Measurements from ENCODE around the gene PAIP1. TPM values are rescaled to one million over a fixed set of nuclear protein-coding genes. Genes with fewer than 3 reads are reported as not detected.
"Not testable (repeated sequence)": the region's sequence is repeated elsewhere in the genome, so short reads cannot be mapped to it uniquely, and the experiment has no call there.

The PAIP1 gene
- 10 to 100 TPM; 28.4 to 30.3 (median 29.4) TPM for polyA plus RNA-seq

- Mint-ChIP-seq H3K36me3 (no peaks in the 10 kb centered on the region), H3K27me3 (ENCODE audit: low read depth in 3 of 3) (peaks cover 6 to 11% (median 9%) of the 10 kb centered on the region in 3 donors)
Measured at GRCh38 chr5:43556857-43557542, at the start of gene PAIP1. Gene PAIP1 (minus strand): TSS chr5:43557077. CDS start chr5:43556846, 231 bp downstream.

GRCh38 chr5:43606351-43606750, 49.5 kb upstream of the PAIP1 start:
- Mint-ChIP-seq H3K4me1 (peaks cover 58 to 85% of the 10 kb centered on the region in 2 donors), H3K27me3 (ENCODE audit: low read depth in 3 of 3) (peaks cover 1 to 16% (median 4%) of the 10 kb centered on the region in 3 donors), H3K4me3 (no peak overlapping the region), H3K9me3 (no peaks in the 10 kb centered on the region), H3K36me3 (peaks cover 0 to 16% (median 0%) of the 10 kb centered on the region in 3 donors), H3K27ac (peak overlapping the region in 2 of 6 donors; percentile 56 to 78)
- no peak for DNase-seq

More at GRCh38 chr5:43556857-43557542, at the start of gene PAIP1:
- Mint-ChIP-seq H3K27ac (peak within 1 kb of the TSS; percentile 97 to 99 (median 98)), H3K4me1 (peaks cover 8 to 19% of the 10 kb centered on the region in 2 donors), H3K9me3 (no peaks in the 10 kb centered on the region), H3K4me3 (peak within 1 kb of the TSS; percentile 90 to 99 (median 93))
- DNase-seq = peak; percentile 89 to 91 (median 90)

- H3K27ac Mint-ChIP-seq = peak overlapping the region; percentile 76 to 97 (median 92)
- peak overlapping the region; percentile 88 to 96 (median 93) for H3K4me3 Mint-ChIP-seq
- H3K4me1 Mint-ChIP-seq = peaks cover 53 to 72% of the 10 kb centered on the region in 2 donors
- no peak for DNase-seq
- H3K36me3 Mint-ChIP-seq = peaks cover 0 to 8% (median 0%) of the 10 kb centered on the region in 3 donors
- peaks cover 1 to 16% (median 4%) of the 10 kb centered on the region in 3 donors for H3K27me3 Mint-ChIP-seq (ENCODE audit: low read depth in 3 of 3)
- H3K9me3 Mint-ChIP-seq = no peaks in the 10 kb centered on the region
Measured at GRCh38 chr5:43604699-43605098, 47.8 kb upstream of the PAIP1 start.

GRCh38 chr5:43603344-43604217, 46.7 kb upstream of the PAIP1 start:
- Mint-ChIP-seq H3K27ac (peak overlapping the region; percentile 76 to 97 (median 92)), H3K27me3 (ENCODE audit: low read depth in 3 of 3) (peaks cover 1 to 16% (median 4%) of the 10 kb centered on the region in 3 donors), H3K36me3 (peaks cover 0 to 5% (median 0%) of the 10 kb centered on the region in 3 donors), H3K9me3 (no peaks in the 10 kb centered on the region), H3K4me1 (peaks cover 48 to 61% of the 10 kb centered on the region in 2 donors), H3K4me3 (peak overlapping the region; percentile 88 to 96 (median 93))
- DNase-seq = peak; percentile 74 to 82 (median 75)

GRCh38 chr5:43602461-43603343, 45.8 kb upstream of the PAIP1 start, which contains the start of gene NNT:
Gene NNT (plus strand): TSS chr5:43603180. CDS start chr5:43609196, 6,016 bp downstream.
- Mint-ChIP-seq H3K4me1 (peaks cover 43 to 56% of the 10 kb centered on the region in 2 donors), H3K4me3 (peak within 1 kb of the TSS; percentile 88 to 96 (median 93))

GRCh38 chr5:43601454-43602260, 44.8 kb upstream of the PAIP1 start:
- peak overlapping the region; percentile 76 to 97 (median 92) for H3K27ac Mint-ChIP-seq
- peaks cover 39 to 45% of the 10 kb centered on the region in 2 donors for H3K4me1 Mint-ChIP-seq
- peak in 1 of 3 donors; percentile 5 for DNase-seq
- peaks cover 0 to 6% (median 0%) of the 10 kb centered on the region in 3 donors for H3K36me3 Mint-ChIP-seq
- H3K4me3 Mint-ChIP-seq = peak overlapping the region; percentile 88 to 96 (median 93)
- peaks cover 1 to 16% (median 4%) of the 10 kb centered on the region in 3 donors for H3K27me3 Mint-ChIP-seq (ENCODE audit: low read depth in 3 of 3)
- no peaks in the 10 kb centered on the region for H3K9me3 Mint-ChIP-seq

More at GRCh38 chr5:43602461-43603343, 45.8 kb upstream of the PAIP1 start, which contains the start of gene NNT:
- H3K27ac Mint-ChIP-seq = peak within 1 kb of the TSS; percentile 76 to 97 (median 92)
- peaks cover 0 to 5% (median 3%) of the 10 kb centered on the region in 3 donors for H3K36me3 Mint-ChIP-seq
- DNase-seq = peak; percentile 79 to 82 (median 81)
- H3K9me3 Mint-ChIP-seq = no peaks in the 10 kb centered on the region
- peaks cover 1 to 16% (median 4%) of the 10 kb centered on the region in 3 donors for H3K27me3 Mint-ChIP-seq (ENCODE audit: low read depth in 3 of 3)

GRCh38 chr5:43598927-43599326, 42.0 kb upstream of the PAIP1 start:
- not testable (repeated sequence) for H3K9me3 Mint-ChIP-seq, H3K36me3 Mint-ChIP-seq, DNase-seq, H3K4me3 Mint-ChIP-seq, H3K27ac Mint-ChIP-seq
- Mint-ChIP-seq H3K27me3 (ENCODE audit: low read depth in 3 of 3) (peaks cover 1 to 11% (median 4%) of the 10 kb centered on the region in 3 donors), H3K4me1 (peaks cover 21 to 24% of the 10 kb centered on the region in 2 donors)

GRCh38 chr5:43592363-43592762, 35.5 kb upstream of the PAIP1 start:
- Mint-ChIP-seq H3K36me3 (peaks cover 0 to 8% (median 4%) of the 10 kb centered on the region in 3 donors), H3K9me3 (no peaks in the 10 kb centered on the region), H3K4me3 (no peak overlapping the region), H3K27ac (no peak overlapping the region), H3K27me3 (ENCODE audit: low read depth in 3 of 3) (no peaks in the 10 kb centered on the region), H3K4me1 (no peaks in the 10 kb centered on the region)
- DNase-seq = no peak

GRCh38 chr5:43590700-43591099, 33.8 kb upstream of the PAIP1 start:
- Mint-ChIP-seq H3K36me3 (peaks cover 0 to 11% (median 8%) of the 10 kb centered on the region in 3 donors), H3K9me3 (no peaks in the 10 kb centered on the region), H3K27me3 (ENCODE audit: low read depth in 3 of 3) (no peaks in the 10 kb centered on the region), H3K4me3 (no peak overlapping the region), H3K4me1 (no peaks in the 10 kb centered on the region), H3K27ac (no peak overlapping the region)
- no peak for DNase-seq

GRCh38 chr5:43589310-43589709, 32.4 kb upstream of the PAIP1 start:
- H3K9me3 Mint-ChIP-seq = no peaks in the 10 kb centered on the region
- peaks cover 0 to 1% of the 10 kb centered on the region in 2 donors for H3K4me1 Mint-ChIP-seq
- peaks cover 0 to 11% (median 8%) of the 10 kb centered on the region in 3 donors for H3K36me3 Mint-ChIP-seq
- H3K4me3 Mint-ChIP-seq = no peak overlapping the region
- no peaks in the 10 kb centered on the region for H3K27me3 Mint-ChIP-seq (ENCODE audit: low read depth in 3 of 3)
- H3K27ac Mint-ChIP-seq = no peak overlapping the region
- no peak for DNase-seq

- H3K36me3 Mint-ChIP-seq = peaks cover 0 to 11% (median 8%) of the 10 kb centered on the region in 3 donors
- H3K4me3 Mint-ChIP-seq = no peak overlapping the region
- peaks cover 0 to 1% of the 10 kb centered on the region in 2 donors for H3K4me1 Mint-ChIP-seq
- H3K27ac Mint-ChIP-seq = no peak overlapping the region
- DNase-seq = no peak
- H3K9me3 Mint-ChIP-seq = no peaks in the 10 kb centered on the region
- no peaks in the 10 kb centered on the region for H3K27me3 Mint-ChIP-seq (ENCODE audit: low read depth in 3 of 3)
Measured at GRCh38 chr5:43588842-43589241, 32.0 kb upstream of the PAIP1 start.

- H3K9me3 Mint-ChIP-seq = no peaks in the 10 kb centered on the region
- no peak for DNase-seq
- H3K4me3 Mint-ChIP-seq = no peak overlapping the region
- no peak overlapping the region for H3K27ac Mint-ChIP-seq
- H3K36me3 Mint-ChIP-seq = peaks cover 3 to 12% (median 10%) of the 10 kb centered on the region in 3 donors
- H3K4me1 Mint-ChIP-seq = peaks cover 0 to 1% of the 10 kb centered on the region in 2 donors
- peaks cover 0 to 2% (median 0%) of the 10 kb centered on the region in 3 donors for H3K27me3 Mint-ChIP-seq (ENCODE audit: low read depth in 3 of 3)
Measured at GRCh38 chr5:43584166-43584699, 27.4 kb upstream of the PAIP1 start.

Data from immature natural killer cell (primary cell).